PC-3 (cell line): ENCODE results near the gene GABBR2.

Source experiments
- EZH2 ChIP-seq: fragments of 300-600 bp; sonication (generic); IDR thresholded peaks from one replicate; pipeline ENCODE4 v1.6.1; 2017; ENCODE audit warnings: antibody characterized with exemption, mild to moderate bottlenecking, low read length; ENCODE audit not compliant: unreplicated experiment
- EZH2phosphoT487 ChIP-seq: fragments of 300-600 bp; sonication (generic); IDR thresholded peaks from 2 replicates; pipeline ENCODE4 v1.6.1; 2018; ENCODE audit warnings: mild to moderate bottlenecking, antibody characterized with exemption, low read length, borderline replicate concordance
- TF ChIP-seq, protein P1 (sequence below): fragments of 300-600 bp; sonication (generic); conservative IDR thresholded peaks from 2 replicates; pipeline ENCODE4 v1.5.1; 2017; ENCODE audit warnings: antibody characterized with exemption, low read depth, mild to moderate bottlenecking, low read length

- TF ChIP-seq, protein P1, sequence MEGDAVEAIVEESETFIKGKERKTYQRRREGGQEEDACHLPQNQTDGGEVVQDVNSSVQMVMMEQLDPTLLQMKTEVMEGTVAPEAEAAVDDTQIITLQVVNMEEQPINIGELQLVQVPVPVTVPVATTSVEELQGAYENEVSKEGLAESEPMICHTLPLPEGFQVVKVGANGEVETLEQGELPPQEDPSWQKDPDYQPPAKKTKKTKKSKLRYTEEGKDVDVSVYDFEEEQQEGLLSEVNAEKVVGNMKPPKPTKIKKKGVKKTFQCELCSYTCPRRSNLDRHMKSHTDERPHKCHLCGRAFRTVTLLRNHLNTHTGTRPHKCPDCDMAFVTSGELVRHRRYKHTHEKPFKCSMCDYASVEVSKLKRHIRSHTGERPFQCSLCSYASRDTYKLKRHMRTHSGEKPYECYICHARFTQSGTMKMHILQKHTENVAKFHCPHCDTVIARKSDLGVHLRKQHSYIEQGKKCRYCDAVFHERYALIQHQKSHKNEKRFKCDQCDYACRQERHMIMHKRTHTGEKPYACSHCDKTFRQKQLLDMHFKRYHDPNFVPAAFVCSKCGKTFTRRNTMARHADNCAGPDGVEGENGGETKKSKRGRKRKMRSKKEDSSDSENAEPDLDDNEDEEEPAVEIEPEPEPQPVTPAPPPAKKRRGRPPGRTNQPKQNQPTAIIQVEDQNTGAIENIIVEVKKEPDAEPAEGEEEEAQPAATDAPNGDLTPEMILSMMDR = no peak
- TF ChIP-seq EZH2 (no peak), EZH2phosphoT487 (no peak)
Observed at GRCh38 chr9:98409719-98410118, 299.0 kb downstream of the GABBR2 start.
